ENCODE data around the gene RASA3. TPM values are rescaled to one million over a fixed set of nuclear protein-coding genes. Genes with fewer than 3 reads are reported as not detected.
A peak's percentile ranks its signal among the peaks of the same experiment; 100 is the strongest.

Gene RASA3
- total and polyA plus RNA-seq, 10 of the 15 experiments (the other 5 are each of a cell fraction or from before 2014, with no cell fraction given) = 0.79 to 33.9 (median 17.6) TPM

DNA sequence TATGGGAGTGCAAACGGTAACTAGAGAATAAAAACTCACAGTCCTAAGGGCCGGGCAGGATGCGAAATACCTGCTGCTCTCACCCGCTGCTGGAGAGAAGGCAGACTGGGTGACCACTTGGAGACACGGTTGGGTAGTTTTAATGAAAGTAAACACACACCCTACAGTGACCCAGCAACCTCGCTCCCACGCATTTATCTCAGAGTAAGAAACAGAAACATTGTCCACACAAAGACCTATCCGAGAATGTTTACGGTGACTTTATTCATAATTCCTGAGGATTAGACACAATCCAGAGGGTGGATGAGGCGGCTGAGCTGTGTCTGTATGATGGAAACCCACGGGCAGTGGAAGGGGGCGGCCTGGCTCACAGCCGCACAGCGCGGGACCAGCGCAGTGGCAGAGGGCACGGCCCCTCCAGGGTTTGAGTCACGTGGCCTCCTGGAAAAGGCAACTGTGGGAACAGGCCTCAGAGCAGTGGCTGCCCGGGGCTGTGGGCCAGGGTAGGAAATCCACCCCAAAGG is 85.0 kb downstream of the RASA3 start (continued):
- TF ChIP-seq, protein P1, sequence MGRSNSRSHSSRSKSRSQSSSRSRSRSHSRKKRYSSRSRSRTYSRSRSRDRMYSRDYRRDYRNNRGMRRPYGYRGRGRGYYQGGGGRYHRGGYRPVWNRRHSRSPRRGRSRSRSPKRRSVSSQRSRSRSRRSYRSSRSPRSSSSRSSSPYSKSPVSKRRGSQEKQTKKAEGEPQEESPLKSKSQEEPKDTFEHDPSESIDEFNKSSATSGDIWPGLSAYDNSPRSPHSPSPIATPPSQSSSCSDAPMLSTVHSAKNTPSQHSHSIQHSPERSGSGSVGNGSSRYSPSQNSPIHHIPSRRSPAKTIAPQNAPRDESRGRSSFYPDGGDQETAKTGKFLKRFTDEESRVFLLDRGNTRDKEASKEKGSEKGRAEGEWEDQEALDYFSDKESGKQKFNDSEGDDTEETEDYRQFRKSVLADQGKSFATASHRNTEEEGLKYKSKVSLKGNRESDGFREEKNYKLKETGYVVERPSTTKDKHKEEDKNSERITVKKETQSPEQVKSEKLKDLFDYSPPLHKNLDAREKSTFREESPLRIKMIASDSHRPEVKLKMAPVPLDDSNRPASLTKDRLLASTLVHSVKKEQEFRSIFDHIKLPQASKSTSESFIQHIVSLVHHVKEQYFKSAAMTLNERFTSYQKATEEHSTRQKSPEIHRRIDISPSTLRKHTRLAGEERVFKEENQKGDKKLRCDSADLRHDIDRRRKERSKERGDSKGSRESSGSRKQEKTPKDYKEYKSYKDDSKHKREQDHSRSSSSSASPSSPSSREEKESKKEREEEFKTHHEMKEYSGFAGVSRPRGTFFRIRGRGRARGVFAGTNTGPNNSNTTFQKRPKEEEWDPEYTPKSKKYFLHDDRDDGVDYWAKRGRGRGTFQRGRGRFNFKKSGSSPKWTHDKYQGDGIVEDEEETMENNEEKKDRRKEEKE (IDR thresholded peaks at IDR 0.05) = no peak
- TF ChIP-seq FOXM1 (IDR thresholded peaks at IDR 0.05; ENCODE audit: low read depth, low read length) (no peak), RBBP5 (conservative IDR thresholded peaks at IDR 0.05) (no peak), ESRRA (IDR thresholded peaks at IDR 0.05; ENCODE audit: low read length) (no peak), MEF2B (IDR thresholded peaks at IDR 0.05; ENCODE audit: partially characterized antibody, poor library complexity, severe bottlenecking) (peak; percentile 80), SREBF1 (IDR thresholded peaks at IDR 0.05; ENCODE audit: low read length) (no peak), POLR2AphosphoS2 (IDR thresholded peaks at IDR 0.05; ENCODE audit: low read depth, low read length) (no peak), CBX5 (IDR thresholded peaks at IDR 0.05; ENCODE audit: low read depth) (no peak), IKZF2 (IDR thresholded peaks at IDR 0.05) (peak; percentile 42 to 45; a peak in 3 of 4 replicates), RUNX3 (IDR thresholded peaks at IDR 0.05; ENCODE audit: low read length) (peak; percentile 38; the same call in 1 of the 2 replicates), DPF2 (IDR thresholded peaks at IDR 0.05) (peak; percentile 60), SMARCA5 (IDR thresholded peaks at IDR 0.05) (0 out of 2 replicates have a peak, but pooled peaks have one; percentile 39), HDGF (IDR thresholded peaks at IDR 0.05) (no peak), BCL11A (IDR thresholded peaks at IDR 0.05; ENCODE audit: low read depth, low read length) (0 out of 2 replicates have a peak, but pooled peaks have one; percentile 7), EP300 (IDR thresholded peaks at IDR 0.05; ENCODE audit: borderline replicate concordance in 1 of 2, control insufficient read depth in 1 of 2, low read depth in 2 of 2, low read length in 2 of 2) (no peak), ATF7 (IDR thresholded peaks at IDR 0.05; ENCODE audit: low read depth) (0 out of 2 replicates have a peak, but pooled peaks have one; percentile 27), NRF1 (conservative IDR thresholded peaks at IDR 0.05; ENCODE audit: low read depth, low read length) (no peak), NFYB (IDR thresholded peaks at IDR 0.05; ENCODE audit: insufficient read depth, low read depth, low read length) (no peak), HCFC1 (IDR thresholded peaks at IDR 0.05; ENCODE audit: low read length) (no peak), ZNF217 (IDR thresholded peaks at IDR 0.05) (0 out of 2 replicates have a peak, but pooled peaks have one; percentile 20), KLF5 (IDR thresholded peaks at IDR 0.05; ENCODE audit: partially characterized antibody) (no peak), GATAD2B (conservative IDR thresholded peaks at IDR 0.05; ENCODE audit: low read depth) (peak; percentile 42; the same call in 1 of the 2 replicates), CHD4 (IDR thresholded peaks at IDR 0.05) (no peak)
- TF ChIP-seq, protein P2, sequence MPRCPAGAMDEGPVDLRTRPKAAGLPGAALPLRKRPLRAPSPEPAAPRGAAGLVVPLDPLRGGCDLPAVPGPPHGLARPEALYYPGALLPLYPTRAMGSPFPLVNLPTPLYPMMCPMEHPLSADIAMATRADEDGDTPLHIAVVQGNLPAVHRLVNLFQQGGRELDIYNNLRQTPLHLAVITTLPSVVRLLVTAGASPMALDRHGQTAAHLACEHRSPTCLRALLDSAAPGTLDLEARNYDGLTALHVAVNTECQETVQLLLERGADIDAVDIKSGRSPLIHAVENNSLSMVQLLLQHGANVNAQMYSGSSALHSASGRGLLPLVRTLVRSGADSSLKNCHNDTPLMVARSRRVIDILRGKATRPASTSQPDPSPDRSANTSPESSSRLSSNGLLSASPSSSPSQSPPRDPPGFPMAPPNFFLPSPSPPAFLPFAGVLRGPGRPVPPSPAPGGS (IDR thresholded peaks at IDR 0.05; ENCODE audit: borderline replicate concordance, insufficient read depth, low read depth, low read length, poor library complexity, severe bottlenecking) = no peak
- TF ChIP-seq, protein P3, sequence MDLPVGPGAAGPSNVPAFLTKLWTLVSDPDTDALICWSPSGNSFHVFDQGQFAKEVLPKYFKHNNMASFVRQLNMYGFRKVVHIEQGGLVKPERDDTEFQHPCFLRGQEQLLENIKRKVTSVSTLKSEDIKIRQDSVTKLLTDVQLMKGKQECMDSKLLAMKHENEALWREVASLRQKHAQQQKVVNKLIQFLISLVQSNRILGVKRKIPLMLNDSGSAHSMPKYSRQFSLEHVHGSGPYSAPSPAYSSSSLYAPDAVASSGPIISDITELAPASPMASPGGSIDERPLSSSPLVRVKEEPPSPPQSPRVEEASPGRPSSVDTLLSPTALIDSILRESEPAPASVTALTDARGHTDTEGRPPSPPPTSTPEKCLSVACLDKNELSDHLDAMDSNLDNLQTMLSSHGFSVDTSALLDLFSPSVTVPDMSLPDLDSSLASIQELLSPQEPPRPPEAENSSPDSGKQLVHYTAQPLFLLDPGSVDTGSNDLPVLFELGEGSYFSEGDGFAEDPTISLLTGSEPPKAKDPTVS (IDR thresholded peaks at IDR 0.05; ENCODE audit: low read depth, low read length) = no peak
- TF ChIP-seq, protein P4, sequence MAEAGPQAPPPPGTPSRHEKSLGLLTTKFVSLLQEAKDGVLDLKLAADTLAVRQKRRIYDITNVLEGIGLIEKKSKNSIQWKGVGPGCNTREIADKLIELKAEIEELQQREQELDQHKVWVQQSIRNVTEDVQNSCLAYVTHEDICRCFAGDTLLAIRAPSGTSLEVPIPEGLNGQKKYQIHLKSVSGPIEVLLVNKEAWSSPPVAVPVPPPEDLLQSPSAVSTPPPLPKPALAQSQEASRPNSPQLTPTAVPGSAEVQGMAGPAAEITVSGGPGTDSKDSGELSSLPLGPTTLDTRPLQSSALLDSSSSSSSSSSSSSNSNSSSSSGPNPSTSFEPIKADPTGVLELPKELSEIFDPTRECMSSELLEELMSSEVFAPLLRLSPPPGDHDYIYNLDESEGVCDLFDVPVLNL (IDR thresholded peaks at IDR 0.05; ENCODE audit: low read depth, low read length) = no peak

Data from GM12878 (cell line).